ENCODE results near the gene LIMCH1.

LIMCH1 gene

DNA sequence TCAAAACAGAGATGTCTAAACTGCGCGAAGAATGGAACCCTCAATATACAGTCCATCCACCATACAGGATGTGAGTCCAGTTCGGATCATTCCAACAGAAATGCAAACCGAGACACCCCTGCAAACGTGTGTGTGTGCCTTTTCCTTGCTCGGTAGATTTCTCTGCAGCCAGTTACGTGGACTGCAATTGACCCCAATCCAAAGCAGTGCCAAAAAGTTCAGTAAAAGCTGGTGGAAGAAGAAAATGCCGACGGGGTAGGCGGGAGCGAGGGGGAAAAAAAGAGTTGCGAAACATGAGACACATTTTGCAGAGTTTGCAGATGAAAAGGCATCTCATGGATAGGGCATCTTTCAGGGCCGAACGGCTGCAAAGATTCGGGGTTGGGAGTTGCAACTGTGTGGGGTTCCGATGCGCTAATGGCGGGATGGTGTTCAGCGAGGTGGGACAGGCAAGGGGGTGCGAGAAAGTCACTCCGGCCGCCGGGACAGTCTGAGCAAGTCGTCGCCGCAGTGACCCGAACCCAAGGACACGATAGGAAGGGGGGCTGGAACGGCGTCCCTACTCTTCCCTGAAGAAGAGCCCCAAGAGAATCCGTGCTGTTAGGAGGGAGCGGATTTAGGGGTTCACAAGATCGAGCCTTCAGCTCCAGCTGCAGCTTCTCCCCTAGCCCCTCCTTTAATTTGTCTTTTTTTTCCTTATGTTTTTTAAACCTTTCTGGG is 206.8 kb downstream of the LIMCH1 start:
- Histone ChIP-seq H3K27me3 (peaks cover 100% of the 10 kb centered on the region), H3K27ac (no peak overlapping the region), H3K9me3 (no peaks in the 10 kb centered on the region), H3K36me3 (no peaks in the 10 kb centered on the region), H3K4me3 (ENCODE audit: low read depth in 1 of 2, low read length in 1 of 2) (no peak overlapping the region), H3K4me1 (ENCODE audit: control insufficient read depth in 1 of 2, insufficient read depth in 1 of 2, low read depth in 1 of 2, low read length in 1 of 2) (no peaks in the 10 kb centered on the region)
- no peak for TF ChIP-seq CTCF (IDR thresholded peaks at IDR 0.05)

GRCh38 chr4:41745292-41746024 is 207.5 kb downstream of the LIMCH1 start:
- Histone ChIP-seq H3K36me3 (no peaks in the 10 kb centered on the region), H3K9me3 (no peaks in the 10 kb centered on the region), H3K27ac (no peak overlapping the region), H3K27me3 (peaks cover 100% of the 10 kb centered on the region), H3K4me3 (ENCODE audit: low read depth in 1 of 2, low read length in 1 of 2) (no peak overlapping the region), H3K4me1 (ENCODE audit: control insufficient read depth in 1 of 2, insufficient read depth in 1 of 2, low read depth in 1 of 2, low read length in 1 of 2) (no peaks in the 10 kb centered on the region)
- TF ChIP-seq CTCF (IDR thresholded peaks at IDR 0.05) = no peak

GRCh38 chr4:41746025-41746439 is 208.1 kb downstream of the LIMCH1 start:
- no peak for TF ChIP-seq CTCF (IDR thresholded peaks at IDR 0.05)
- H3K27me3 ChIP-seq = peaks cover 100% of the 10 kb centered on the region
- H3K4me3 ChIP-seq (ENCODE audit: low read depth in 1 of 2, low read length in 1 of 2) = no peak overlapping the region

GRCh38 chr4:41746440-41747229 is 208.7 kb downstream of the LIMCH1 start:
- no peaks in the 10 kb centered on the region for H3K36me3 ChIP-seq
- no peak for TF ChIP-seq CTCF (IDR thresholded peaks at IDR 0.05)
- no peak overlapping the region for H3K4me3 ChIP-seq (ENCODE audit: low read depth in 1 of 2, low read length in 1 of 2)
- H3K27me3 ChIP-seq = peaks cover 100% of the 10 kb centered on the region
- no peaks in the 10 kb centered on the region for H3K9me3 ChIP-seq
- H3K27ac ChIP-seq = no peak overlapping the region
- no peaks in the 10 kb centered on the region for H3K4me1 ChIP-seq (ENCODE audit: control insufficient read depth in 1 of 2, insufficient read depth in 1 of 2, low read depth in 1 of 2, low read length in 1 of 2)

More at GRCh38 chr4:41746025-41746439, 208.1 kb downstream of the LIMCH1 start:
- no peaks in the 10 kb centered on the region for H3K9me3 ChIP-seq
- H3K27ac ChIP-seq = no peak overlapping the region
- no peaks in the 10 kb centered on the region for H3K36me3 ChIP-seq
- no peaks in the 10 kb centered on the region for H3K4me1 ChIP-seq (ENCODE audit: control insufficient read depth in 1 of 2, insufficient read depth in 1 of 2, low read depth in 1 of 2, low read length in 1 of 2)

GRCh38 chr4:41747230-41748055 is 209.5 kb downstream of the LIMCH1 start:
- Histone ChIP-seq H3K36me3 (no peaks in the 10 kb centered on the region), H3K27ac (no peak overlapping the region), H3K27me3 (peaks cover 100% of the 10 kb centered on the region), H3K4me1 (ENCODE audit: control insufficient read depth in 1 of 2, insufficient read depth in 1 of 2, low read depth in 1 of 2, low read length in 1 of 2) (no peaks in the 10 kb centered on the region), H3K9me3 (no peaks in the 10 kb centered on the region), H3K4me3 (ENCODE audit: low read depth in 1 of 2, low read length in 1 of 2) (no peak overlapping the region)
- TF ChIP-seq CTCF (IDR thresholded peaks at IDR 0.05) = no peak
